OCI-LY1 (cell line): ENCODE data around the gene OLFM1.

Source experiments
- H2AFZ ChIP-seq: fragments of 200-600 bp; sonication (generic), shearing (Covaris generic); 2 replicates; pipeline ENCODE4 v1.6.0; 2014; ENCODE audit warnings: antibody characterized with exemption, mild to moderate bottlenecking, low read length
- H3F3A ChIP-seq: fragments of 200-600 bp; sonication (generic), shearing (Covaris generic); 2 replicates; pipeline ENCODE4 v1.6.0; 2014; ENCODE audit warnings: mild to moderate bottlenecking, antibody characterized with exemption, low read length, moderate library complexity; ENCODE audit not compliant: insufficient read depth
- H3K27ac ChIP-seq: fragments of 200-600 bp; sonication (generic); 2 replicates; pipeline ENCODE4 v1.5.1; 2014; ENCODE audit warnings: low read length, mixed run types, mild to moderate bottlenecking, low read depth; ENCODE audit not compliant: poor library complexity, severe bottlenecking
- H3K27me3 ChIP-seq: fragments of 200-600 bp; sonication (generic); 2 replicates; pipeline ENCODE4 v1.6.0; 2014; ENCODE audit warnings: antibody characterized with exemption, mild to moderate bottlenecking, low read length, moderate library complexity; ENCODE audit not compliant: insufficient read depth
- H3K36me3 ChIP-seq: fragments of 200-600 bp; sonication (generic); 2 replicates; pipeline ENCODE4 v1.6.1; 2014; ENCODE audit warnings: mild to moderate bottlenecking, antibody characterized with exemption, low read length, moderate library complexity, mixed read lengths; ENCODE audit not compliant: insufficient read depth
- H3K4me1 ChIP-seq: fragments of 200-600 bp; sonication (generic); 2 replicates; pipeline ENCODE4 v1.5.1; 2014; ENCODE audit warnings: mild to moderate bottlenecking, low read length, moderate library complexity; ENCODE audit not compliant: insufficient read depth, severe bottlenecking
- H3K4me2 ChIP-seq: fragments of 200-600 bp; sonication (generic), shearing (Covaris generic); 2 replicates; pipeline ENCODE4 v1.6.1; 2014; ENCODE audit warnings: low read length
- H3K4me3 ChIP-seq: fragments of 200-600 bp; sonication (generic); 2 replicates; pipeline ENCODE4 v1.5.1; 2014; ENCODE audit warnings: low read length, low read depth, mild to moderate bottlenecking, mixed read lengths; ENCODE audit not compliant: poor library complexity, severe bottlenecking
- H3K79me2 ChIP-seq: fragments of 200-600 bp; shearing (Covaris generic); 2 replicates; pipeline ENCODE4 v1.6.1; 2016; ENCODE audit warnings: mixed run types, low read length, mixed read lengths; ENCODE audit not compliant: insufficient read depth
- H3K9ac ChIP-seq: fragments of 200-600 bp; sonication (generic), shearing (Covaris generic); 2 replicates; pipeline ENCODE4 v1.6.1; 2014; ENCODE audit warnings: mild to moderate bottlenecking, low read length, mixed read lengths
- H3K9me2 ChIP-seq: fragments of 200-600 bp; sonication (generic), shearing (Covaris generic); 2 replicates; pipeline ENCODE4 v1.6.1; 2014; ENCODE audit warnings: low read depth, mild to moderate bottlenecking, low read length, mixed read lengths
- H3K9me3 ChIP-seq: fragments of 200-600 bp; shearing (Covaris generic); 2 replicates; pipeline ENCODE4 v1.6.1; 2014; ENCODE audit warnings: low read length, mixed read lengths
- H4K20me1 ChIP-seq: fragments of 200-600 bp; sonication (generic), shearing (Covaris generic); 2 replicates; pipeline ENCODE4 v1.6.0; 2016; ENCODE audit warnings: mild to moderate bottlenecking, low read length; ENCODE audit not compliant: insufficient read depth
- EZH2 ChIP-seq: fragments of 200-600 bp; sonication (generic), shearing (Covaris generic); IDR thresholded peaks from 2 replicates; pipeline ENCODE4 v1.8.0; 2017; ENCODE audit warnings: borderline replicate concordance, mixed run types, mild to moderate bottlenecking, antibody characterized with exemption, low read length, moderate library complexity, mixed read lengths
- TF ChIP-seq, protein P1 (sequence below): fragments of 200-600 bp; sonication (generic), shearing (Covaris generic); IDR thresholded peaks from 2 replicates; pipeline ENCODE4 v1.5.1; 2017; ENCODE audit warnings: mild to moderate bottlenecking, antibody characterized with exemption, low read length, moderate library complexity, mixed read lengths

Gene OLFM1

DNA sequence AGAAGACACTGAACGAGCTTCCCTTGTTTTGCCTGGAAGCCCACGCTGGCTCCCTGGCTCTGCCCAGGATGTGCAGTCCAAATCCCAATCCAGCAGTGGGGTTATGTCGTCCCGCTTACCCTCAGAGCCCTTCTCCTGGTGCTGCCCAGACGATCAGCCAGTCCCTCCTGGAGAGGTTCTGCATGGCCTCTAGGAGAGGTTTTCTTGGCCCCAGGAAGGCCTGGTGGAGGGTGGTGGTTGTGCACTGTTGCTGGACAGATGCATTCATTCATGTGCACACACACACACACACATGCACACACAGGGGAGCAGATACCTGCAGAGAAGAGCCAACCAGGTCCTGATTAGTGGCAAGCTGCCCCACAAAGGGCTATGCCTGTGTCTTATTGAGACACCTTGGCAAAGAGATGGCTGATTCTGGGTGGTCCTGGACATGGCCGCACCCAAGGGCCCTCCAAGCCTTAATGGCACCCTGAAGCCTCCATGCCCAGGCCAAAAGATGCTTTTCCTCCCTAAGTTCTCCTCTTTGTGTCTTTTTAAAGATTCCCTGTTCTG is 10.5 kb upstream of the OLFM1 start:
- H3K9ac ChIP-seq = no peak overlapping the region
- no peak overlapping the region for H3K27ac ChIP-seq
- TF ChIP-seq, protein P1, sequence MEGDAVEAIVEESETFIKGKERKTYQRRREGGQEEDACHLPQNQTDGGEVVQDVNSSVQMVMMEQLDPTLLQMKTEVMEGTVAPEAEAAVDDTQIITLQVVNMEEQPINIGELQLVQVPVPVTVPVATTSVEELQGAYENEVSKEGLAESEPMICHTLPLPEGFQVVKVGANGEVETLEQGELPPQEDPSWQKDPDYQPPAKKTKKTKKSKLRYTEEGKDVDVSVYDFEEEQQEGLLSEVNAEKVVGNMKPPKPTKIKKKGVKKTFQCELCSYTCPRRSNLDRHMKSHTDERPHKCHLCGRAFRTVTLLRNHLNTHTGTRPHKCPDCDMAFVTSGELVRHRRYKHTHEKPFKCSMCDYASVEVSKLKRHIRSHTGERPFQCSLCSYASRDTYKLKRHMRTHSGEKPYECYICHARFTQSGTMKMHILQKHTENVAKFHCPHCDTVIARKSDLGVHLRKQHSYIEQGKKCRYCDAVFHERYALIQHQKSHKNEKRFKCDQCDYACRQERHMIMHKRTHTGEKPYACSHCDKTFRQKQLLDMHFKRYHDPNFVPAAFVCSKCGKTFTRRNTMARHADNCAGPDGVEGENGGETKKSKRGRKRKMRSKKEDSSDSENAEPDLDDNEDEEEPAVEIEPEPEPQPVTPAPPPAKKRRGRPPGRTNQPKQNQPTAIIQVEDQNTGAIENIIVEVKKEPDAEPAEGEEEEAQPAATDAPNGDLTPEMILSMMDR = no peak
- TF ChIP-seq EZH2 = no peak
- no peak overlapping the region for H3K4me2 ChIP-seq
- no peaks in the 10 kb centered on the region for H3K79me2 ChIP-seq
- no peaks in the 10 kb centered on the region for H4K20me1 ChIP-seq
- H3K27me3 ChIP-seq = peaks cover 7% of the 10 kb centered on the region
- no peaks in the 10 kb centered on the region for H3K36me3 ChIP-seq
- H3F3A ChIP-seq = no peaks in the 10 kb centered on the region
- no peaks in the 10 kb centered on the region for H3K4me1 ChIP-seq
- H2AFZ ChIP-seq = no peak overlapping the region
- H3K4me3 ChIP-seq = no peak overlapping the region
- H3K9me2 ChIP-seq = no peaks in the 10 kb centered on the region
- no peaks in the 10 kb centered on the region for H3K9me3 ChIP-seq

DNA sequence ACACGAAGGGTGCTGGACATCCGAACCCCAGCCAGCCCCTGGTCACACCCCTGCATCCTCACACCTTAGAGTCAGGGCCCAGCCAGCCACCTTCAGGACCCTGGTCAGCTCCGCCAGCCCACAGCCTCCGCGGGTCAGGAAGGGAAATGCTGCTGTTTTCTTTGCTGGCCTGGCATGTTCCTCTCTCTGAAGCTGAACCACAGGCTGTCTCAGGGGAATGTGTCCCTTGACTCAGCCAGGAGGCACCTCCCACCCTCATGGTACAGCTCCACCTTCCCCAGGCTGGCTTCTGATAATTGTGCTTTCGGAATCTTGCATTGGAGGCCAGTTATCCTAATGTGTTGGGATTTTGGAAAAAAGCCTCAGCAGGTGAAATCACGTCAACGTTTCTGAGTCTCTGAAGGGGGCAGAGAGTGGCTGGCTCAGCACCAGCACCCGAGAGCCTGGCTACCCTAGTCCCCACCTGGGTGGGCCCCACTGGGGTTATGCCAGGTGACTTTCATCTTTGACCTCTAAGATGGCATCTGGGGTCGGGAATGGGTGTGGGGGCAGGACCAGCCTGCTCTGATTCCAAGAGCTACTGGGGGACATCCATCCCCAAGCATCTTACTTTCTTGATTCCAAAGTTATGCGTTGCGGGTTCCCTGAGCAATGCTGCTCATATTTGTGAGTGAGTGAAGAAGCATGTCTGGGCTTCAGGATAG is 9.8 kb upstream of the OLFM1 start:
- Histone ChIP-seq H3K9me2 (no peaks in the 10 kb centered on the region), H3F3A (no peaks in the 10 kb centered on the region), H3K79me2 (no peaks in the 10 kb centered on the region), H4K20me1 (no peaks in the 10 kb centered on the region), H3K4me3 (no peak overlapping the region), H3K27ac (no peak overlapping the region), H3K9ac (no peak overlapping the region), H3K4me1 (no peaks in the 10 kb centered on the region), H3K4me2 (no peak overlapping the region), H3K27me3 (peaks cover 8% of the 10 kb centered on the region), H3K36me3 (no peaks in the 10 kb centered on the region), H2AFZ (no peak overlapping the region), H3K9me3 (no peaks in the 10 kb centered on the region)
- TF ChIP-seq EZH2 = no peak

DNA sequence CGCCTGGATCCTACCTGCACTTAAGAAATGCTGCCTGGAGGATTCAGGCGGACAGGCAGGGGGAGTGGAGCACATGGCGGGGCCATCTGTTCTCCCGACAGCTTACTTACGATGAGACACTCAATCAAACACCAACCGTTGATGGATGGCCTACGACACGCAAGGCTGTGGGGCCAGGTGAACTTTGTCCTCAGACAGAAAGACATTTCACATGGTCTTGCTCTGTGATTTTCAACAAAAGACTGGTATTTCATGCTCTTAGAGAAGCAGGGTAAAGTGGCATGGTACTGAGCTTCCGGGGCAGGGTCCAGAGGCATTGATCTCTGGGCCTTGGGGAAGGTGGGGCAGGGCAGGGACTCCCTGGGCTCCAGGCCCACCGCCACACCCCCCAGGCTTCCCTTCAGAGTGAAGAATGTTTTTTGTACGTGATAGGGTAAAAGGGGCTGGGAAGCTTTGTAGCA is 9.1 kb upstream of the OLFM1 start:
- TF ChIP-seq EZH2 = no peak
- TF ChIP-seq, protein P1 = no peak
- H3K9me3 ChIP-seq = no peaks in the 10 kb centered on the region
- no peak overlapping the region for H3K4me3 ChIP-seq
- no peaks in the 10 kb centered on the region for H3K4me1 ChIP-seq
- no peaks in the 10 kb centered on the region for H3K9me2 ChIP-seq
- no peaks in the 10 kb centered on the region for H3K79me2 ChIP-seq
- no peaks in the 10 kb centered on the region for H3F3A ChIP-seq
- H3K27ac ChIP-seq = no peak overlapping the region
- H3K9ac ChIP-seq = no peak overlapping the region
- no peaks in the 10 kb centered on the region for H3K36me3 ChIP-seq
- H3K4me2 ChIP-seq = no peak overlapping the region
- no peak overlapping the region for H2AFZ ChIP-seq
- H4K20me1 ChIP-seq = no peaks in the 10 kb centered on the region
- peaks cover 8% of the 10 kb centered on the region for H3K27me3 ChIP-seq
